Ishikawa (cell line): ENCODE results near the gene MAP3K21.

Source experiments
- CEBPB ChIP-seq: IDR thresholded peaks from 2 replicates; pipeline ENCODE4 v1.6.1; 2012
- CREB1 ChIP-seq: IDR thresholded peaks from 2 replicates; pipeline ENCODE4 v1.6.1; 2012; ENCODE audit warnings: low read depth
- EGR1 ChIP-seq: IDR thresholded peaks from 2 replicates; pipeline ENCODE4 v1.6.1; 2012
- EP300 ChIP-seq: IDR thresholded peaks from 2 replicates; pipeline ENCODE4 v1.6.1; 2012; ENCODE audit warnings: borderline replicate concordance
- FOXM1 ChIP-seq: IDR thresholded peaks from 2 replicates; pipeline ENCODE4 v1.6.1; 2012; ENCODE audit warnings: low read depth, borderline replicate concordance
- MAX ChIP-seq: IDR thresholded peaks from 2 replicates; pipeline ENCODE4 v1.6.1; 2012
- NFIC ChIP-seq: IDR thresholded peaks from 2 replicates; pipeline ENCODE4 v1.6.1; 2012
- RAD21 ChIP-seq: IDR thresholded peaks from 2 replicates; pipeline ENCODE4 v1.6.1; 2012; ENCODE audit warnings: low read depth
- REST ChIP-seq: IDR thresholded peaks from 2 replicates; pipeline ENCODE4 v1.6.1; 2012; ENCODE audit warnings: low read depth, mild to moderate bottlenecking
- TAF1 ChIP-seq: IDR thresholded peaks from 2 replicates; pipeline ENCODE4 v1.6.1; 2012; ENCODE audit warnings: low read depth, mild to moderate bottlenecking
- TCF12 ChIP-seq: IDR thresholded peaks from 2 replicates; pipeline ENCODE4 v1.6.1; 2012; ENCODE audit warnings: low read depth
- TEAD4 ChIP-seq: IDR thresholded peaks from 2 replicates; pipeline ENCODE4 v1.6.1; 2012
- YY1 ChIP-seq: IDR thresholded peaks from 2 replicates; pipeline ENCODE4 v1.6.1; 2012; ENCODE audit warnings: low read depth
- ZBTB7A ChIP-seq: IDR thresholded peaks from 2 replicates; pipeline ENCODE4 v1.6.1; 2012; ENCODE audit warnings: low read depth
- TF ChIP-seq, protein P1 (sequence below): IDR thresholded peaks from 2 replicates; pipeline ENCODE4 v1.6.1; 2012

MAP3K21 gene

DNA sequence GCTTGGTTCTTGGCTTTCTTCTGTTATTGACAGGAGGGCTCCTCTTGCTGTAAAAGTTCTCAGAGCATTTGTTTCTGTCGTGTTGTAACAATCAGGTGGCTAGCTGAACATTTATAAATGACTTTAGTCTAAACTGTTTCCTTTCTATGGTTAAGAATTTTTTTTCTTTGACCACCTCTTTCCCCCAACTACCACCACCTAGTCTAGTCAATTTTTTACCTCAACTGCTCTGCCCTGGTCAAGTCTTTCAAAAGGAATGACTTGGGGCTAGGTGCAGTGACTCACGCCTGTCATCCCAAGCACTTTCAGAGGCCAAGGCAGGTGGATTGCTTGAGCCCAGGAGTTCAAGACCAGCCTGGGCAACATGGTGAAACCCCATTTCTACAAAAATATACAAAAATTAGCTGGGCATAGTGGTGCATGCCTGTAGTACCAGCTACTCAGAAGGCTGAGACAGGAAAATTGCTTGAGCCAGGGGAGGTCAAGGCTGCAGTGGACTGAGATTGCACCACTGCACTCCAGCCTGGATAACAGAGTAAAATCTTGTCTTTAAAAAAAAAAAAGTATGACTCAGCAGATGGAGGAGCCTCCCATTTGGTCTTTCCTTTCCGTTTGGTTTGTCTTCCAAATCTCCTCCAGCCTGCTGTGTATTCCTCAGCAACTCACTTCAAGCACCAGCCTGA lies 40.7 kb downstream of the MAP3K21 start:
- TF ChIP-seq NFIC (no peak), REST (no peak), ZBTB7A (no peak), TEAD4 (no peak), TAF1 (no peak), CREB1 (no peak), TCF12 (no peak), YY1 (no peak), CEBPB (no peak), EP300 (no peak), RAD21 (no peak), MAX (no peak), FOXM1 (no peak)
- TF ChIP-seq, protein P1, sequence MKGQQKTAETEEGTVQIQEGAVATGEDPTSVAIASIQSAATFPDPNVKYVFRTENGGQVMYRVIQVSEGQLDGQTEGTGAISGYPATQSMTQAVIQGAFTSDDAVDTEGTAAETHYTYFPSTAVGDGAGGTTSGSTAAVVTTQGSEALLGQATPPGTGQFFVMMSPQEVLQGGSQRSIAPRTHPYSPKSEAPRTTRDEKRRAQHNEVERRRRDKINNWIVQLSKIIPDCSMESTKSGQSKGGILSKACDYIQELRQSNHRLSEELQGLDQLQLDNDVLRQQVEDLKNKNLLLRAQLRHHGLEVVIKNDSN = no peak

DNA sequence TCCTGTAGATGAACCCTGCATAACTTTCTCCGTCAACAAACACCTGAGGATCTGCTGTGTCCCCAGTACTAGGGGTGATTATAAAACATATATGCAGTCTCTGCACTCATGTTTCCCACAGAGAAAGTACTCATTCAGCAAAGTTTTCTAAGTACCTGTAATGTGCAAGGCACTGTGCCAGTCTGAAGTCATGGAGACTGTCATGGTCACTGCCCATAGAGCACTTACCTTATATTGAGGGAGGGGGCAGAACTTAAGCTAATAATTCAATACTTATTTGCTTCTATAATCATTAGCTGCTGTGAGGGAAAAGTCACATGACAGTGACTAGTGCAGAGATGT lies 41.2 kb downstream of the MAP3K21 start:
- no peak for TF ChIP-seq NFIC
- no peak for TF ChIP-seq TAF1
- TF ChIP-seq, protein P1 = no peak
- TF ChIP-seq MAX = no peak
- TF ChIP-seq CREB1 = no peak
- no peak for TF ChIP-seq RAD21
- TF ChIP-seq CEBPB = no peak
- no peak for TF ChIP-seq FOXM1
- TF ChIP-seq ZBTB7A = no peak
- no peak for TF ChIP-seq REST
- TF ChIP-seq EGR1 = no peak
- no peak for TF ChIP-seq TCF12
- TF ChIP-seq YY1 = no peak
- TF ChIP-seq EP300 = no peak
- TF ChIP-seq TEAD4 = no peak

- no peak for TF ChIP-seq EP300
- TF ChIP-seq CREB1 = no peak
- TF ChIP-seq TEAD4 = no peak
- TF ChIP-seq REST = no peak
- TF ChIP-seq RAD21 = no peak
- TF ChIP-seq EGR1 = no peak
- TF ChIP-seq CEBPB = no peak
- TF ChIP-seq FOXM1 = no peak
- no peak for TF ChIP-seq TCF12
- TF ChIP-seq YY1 = no peak
- TF ChIP-seq ZBTB7A = no peak
- no peak for TF ChIP-seq TAF1
- TF ChIP-seq MAX = no peak
- no peak for TF ChIP-seq NFIC
- TF ChIP-seq, protein P1 = no peak
Observed at GRCh38 chr1:233372218-233373120, 44.9 kb downstream of the MAP3K21 start.
